Body of pancreas (tissue), 4 donors: ENCODE data around the gene RAB10.

Experiments used
- CTCF ChIP-seq, 7 experiments: fragments of 450-650 bp in 4 of 7; fragments of 200-600 bp in 3 of 7; sonication (generic) in 3 of 7; IDR thresholded peaks; one replicate each; pipeline ENCODE4 v1.5.1; 2016 to 2019; ENCODE audit warnings: antibody characterized with exemption in 7 of 7
- POLR2A ChIP-seq, 3 donors: fragments of 450-650 bp; IDR thresholded peaks; one replicate each; pipeline ENCODE4 v1.6.1; 2016; ENCODE audit warnings: antibody characterized with exemption in 3 of 3, mild to moderate bottlenecking in 2 of 3

- TF ChIP-seq CTCF (IDR thresholded peaks at IDR 0.05): no peak
- no peak for TF ChIP-seq POLR2A (IDR thresholded peaks at IDR 0.05)
Measured at GRCh38 chr2:25988134-25988533, 45.8 kb upstream of the RAB10 start.
